SK-N-SH (cell line): Measurements from ENCODE around the gene PARD3B. TPM values are rescaled to one million over a fixed set of nuclear protein-coding genes. Genes with fewer than 3 reads are reported as not detected.
A peak's percentile ranks its signal among the peaks of the same experiment; 100 is the strongest.

Source experiments
- CTCF ChIA-PET: fragments of 300-600, 350-600 bp; formaldehyde crosslinking; extraction: SDS; loops from one replicate; lab custom pipeline; 2021; lab: Yijun Ruan, JAX
- POLR2A ChIA-PET: fragments of 350-600 bp; sonication (Branson Sonifier 250); formaldehyde crosslinking; extraction: SDS; loops from one replicate; lab custom pipeline; 2020; ENCODE audit warnings: antibody characterized with exemption, inconsistent platforms; lab: Yijun Ruan, JAX
- DNase-seq: peaks from one replicate; pipeline ENCODE4 v3.0.0; 2012
- H2AFZ ChIP-seq: fragments of 200-600 bp; sonication (generic); 2 replicates; pipeline ENCODE4 v1.8.1; 2016; ENCODE audit warnings: antibody characterized with exemption, mild to moderate bottlenecking, low read depth
- H3F3A ChIP-seq: fragments of 200-600 bp; sonication (generic); replicated peaks from 2 replicates; pipeline ENCODE3; 2016; ENCODE audit warnings: antibody characterized with exemption, mild to moderate bottlenecking; ENCODE audit not compliant: insufficient read depth
- H3K27ac ChIP-seq, 2 experiments: fragments of 200-500 bp in 1 of 2; fragments of 200-600 bp in 1 of 2; sonication (Bioruptor generic) in 1 of 2; sonication (generic), shearing (Covaris generic) in 1 of 2; 2 replicates each; pipeline versions ENCODE4 v1.5.1 to v1.6.1; 2014 to 2016; ENCODE audit warnings: low read depth in 2 of 2, inconsistent platforms in 1 of 2, low read length in 1 of 2, mild to moderate bottlenecking in 1 of 2, mixed read lengths in 1 of 2
- H3K27me3 ChIP-seq: fragments of 200-600 bp; sonication (generic), shearing (Covaris generic); 2 replicates; pipeline ENCODE4 v1.6.1; 2016; ENCODE audit warnings: mixed run types; ENCODE audit not compliant: insufficient read depth
- H3K36me3 ChIP-seq, 2 experiments: fragments of 200-500 bp in 1 of 2; fragments of 200-600 bp in 1 of 2; sonication (Bioruptor generic) in 1 of 2; sonication (generic) in 1 of 2; replicated peaks in 1 of 2; 2 replicates each; pipeline versions ENCODE3 to v1.5.1; 2014 to 2016; ENCODE audit warnings: low read length in 1 of 2, mild to moderate bottlenecking in 1 of 2; ENCODE audit not compliant: insufficient read depth in 2 of 2, control insufficient read depth in 1 of 2
- H3K4me1 ChIP-seq, 2 experiments: fragments of 200-500 bp in 1 of 2; fragments of 200-600 bp in 1 of 2; sonication (Bioruptor generic) in 1 of 2; sonication (generic), shearing (Covaris generic) in 1 of 2; 2 replicates each; pipeline versions ENCODE4 v1.5.1 to v1.6.1; 2014 to 2016; ENCODE audit warnings: low read depth in 1 of 2, low read length in 1 of 2, mixed run types in 1 of 2; ENCODE audit not compliant: insufficient read depth in 2 of 2, control insufficient read depth in 1 of 2
- H3K4me2 ChIP-seq: fragments of 200-600 bp; sonication (generic), shearing (Covaris generic); 2 replicates; pipeline ENCODE4 v1.6.1; 2017; ENCODE audit warnings: mixed run types
- H3K4me3 ChIP-seq, 2 experiments: fragments of 200-500 bp in 1 of 2; fragments of 200-600 bp in 1 of 2; sonication (Bioruptor generic) in 1 of 2; sonication (generic), shearing (Covaris generic) in 1 of 2; 2 replicates each; pipeline versions ENCODE4 v1.5.1 to v1.8.1; 2014 to 2016; ENCODE audit warnings: low read depth in 2 of 2, inconsistent platforms in 1 of 2, low read length in 1 of 2, mild to moderate bottlenecking in 1 of 2, mixed read lengths in 1 of 2, moderate library complexity in 1 of 2
- H3K79me2 ChIP-seq: fragments of 200-600 bp; sonication (generic); 2 replicates; pipeline ENCODE4 v1.8.1; 2017; ENCODE audit warnings: mild to moderate bottlenecking; ENCODE audit not compliant: insufficient read depth
- H3K9ac ChIP-seq: fragments of 200-600 bp; sonication (generic); 2 replicates; pipeline ENCODE4 v1.6.1; 2017; ENCODE audit warnings: mixed run types
- H3K9me2 ChIP-seq: fragments of 200-600 bp; sonication (generic); 2 replicates; pipeline ENCODE4 v1.6.1; 2017; ENCODE audit warnings: mixed run types
- H3K9me3 ChIP-seq: fragments of 200-600 bp; sonication (generic); 2 replicates; pipeline ENCODE4 v1.6.1; 2017; ENCODE audit warnings: mixed run types, mild to moderate bottlenecking, moderate library complexity
- H4K20me1 ChIP-seq: fragments of 200-600 bp; sonication (generic); 2 replicates; pipeline ENCODE4 v1.6.1; 2017; ENCODE audit warnings: mild to moderate bottlenecking, mixed run types; ENCODE audit not compliant: insufficient read depth
- ELF1 ChIP-seq: IDR thresholded peaks from 2 replicates; pipeline ENCODE4 v1.4.0; 2012
- EP300 ChIP-seq, 2 experiments: IDR thresholded peaks; 2 replicates each; pipeline versions ENCODE4 v1.4.0 to v1.6.1; 2012; ENCODE audit warnings: borderline replicate concordance in 1 of 2, low read depth in 1 of 2, low read length in 1 of 2
- FOXM1 ChIP-seq: IDR thresholded peaks from 2 replicates; pipeline ENCODE4 v1.4.0; 2012; ENCODE audit warnings: low read depth, mild to moderate bottlenecking
- GABPA ChIP-seq: IDR thresholded peaks from 2 replicates; pipeline ENCODE4 v1.4.0; 2012; ENCODE audit warnings: low read depth, mild to moderate bottlenecking
- GATA2 ChIP-seq: sonication (generic); formaldehyde crosslinking; IDR thresholded peaks from 2 replicates; pipeline ENCODE4 v1.5.0; 2020; ENCODE audit warnings: mild to moderate bottlenecking, missing genetic modification reagents
- MEF2A ChIP-seq: IDR thresholded peaks from 2 replicates; pipeline ENCODE4 v1.4.0; 2012; ENCODE audit warnings: low read depth, borderline replicate concordance
- NFIC ChIP-seq: IDR thresholded peaks from 2 replicates; pipeline ENCODE4 v1.4.0; 2012; ENCODE audit warnings: borderline replicate concordance
- POLR2AphosphoS5 ChIP-seq: IDR thresholded peaks from 2 replicates; pipeline ENCODE4 v1.6.1; 2012; ENCODE audit warnings: low read depth, low read length
- RAD21 ChIP-seq: IDR thresholded peaks from 2 replicates; pipeline ENCODE4 v1.6.1; 2012; ENCODE audit warnings: mild to moderate bottlenecking, low read length
- RXRA ChIP-seq: IDR thresholded peaks from 2 replicates; pipeline ENCODE4 v1.4.0; 2012; ENCODE audit warnings: low read depth, mild to moderate bottlenecking, borderline replicate concordance
- SIN3A ChIP-seq: IDR thresholded peaks from 2 replicates; pipeline ENCODE4 v1.6.1; 2012; ENCODE audit warnings: low read depth, mild to moderate bottlenecking, low read length, moderate library complexity, borderline replicate concordance
- TCF12 ChIP-seq: IDR thresholded peaks from 2 replicates; pipeline ENCODE4 v1.4.0; 2012
- TEAD4 ChIP-seq: IDR thresholded peaks from 2 replicates; pipeline ENCODE4 v1.4.0; 2012; ENCODE audit warnings: mild to moderate bottlenecking, borderline replicate concordance; ENCODE audit not compliant: insufficient read depth
- YY1 ChIP-seq: IDR thresholded peaks from 2 replicates; pipeline ENCODE4 v1.4.0; 2012; ENCODE audit warnings: low read depth, mild to moderate bottlenecking
- WGBS: methylation state at CpG from one replicate; pipeline ENCODE4 v1.1.6; 2017; ENCODE audit warnings: low lambda C conversion rate; 5-methylcytosine and 5-hydroxymethylcytosine counted together
- polyA plus RNA-seq, 3 experiments: library from polyadenylated mRNA; depleted of rRNA; stranded (reverse); fragments of >200 nt; gene quantifications; 2 replicates each; pipeline ENCODE4 v1.2.3, GENCODE V29; 2012
- TF ChIP-seq, protein P1 (sequence below): fragments of 150-350 bp; IDR thresholded peaks from 2 replicates; pipeline ENCODE4 v1.6.1; 2016; ENCODE audit warnings: mild to moderate bottlenecking, low read depth, low read length
- TF ChIP-seq, protein P2 (sequence below): IDR thresholded peaks from 2 replicates; pipeline ENCODE4; 2012
- TF ChIP-seq, protein P3 (sequence below): IDR thresholded peaks from 2 replicates; pipeline ENCODE4 v1.4.0; 2012; ENCODE audit warnings: low read depth, borderline replicate concordance
- TF ChIP-seq, protein P4 (sequence below): fragments of 150-350 bp; IDR thresholded peaks from 2 replicates; pipeline ENCODE4 v1.6.1; 2017; ENCODE audit warnings: antibody characterized with exemption, low read length, low read depth, borderline replicate concordance
- TF ChIP-seq, protein P5 (sequence below): IDR thresholded peaks from 2 replicates; pipeline ENCODE4 v1.6.1; 2012; ENCODE audit warnings: mild to moderate bottlenecking, low read depth, low read length, moderate library complexity
- TF ChIP-seq, protein P6 (sequence below): fragments of 200-600 bp; sonication (generic); IDR thresholded peaks from 2 replicates; pipeline ENCODE4 v1.6.1; 2017; ENCODE audit warnings: antibody characterized with exemption, mild to moderate bottlenecking, moderate library complexity

Gene PARD3B
- polyA plus RNA-seq, 1 of the 3 experiments (the other 2 are of a cell fraction): 0.87 TPM

DNA sequence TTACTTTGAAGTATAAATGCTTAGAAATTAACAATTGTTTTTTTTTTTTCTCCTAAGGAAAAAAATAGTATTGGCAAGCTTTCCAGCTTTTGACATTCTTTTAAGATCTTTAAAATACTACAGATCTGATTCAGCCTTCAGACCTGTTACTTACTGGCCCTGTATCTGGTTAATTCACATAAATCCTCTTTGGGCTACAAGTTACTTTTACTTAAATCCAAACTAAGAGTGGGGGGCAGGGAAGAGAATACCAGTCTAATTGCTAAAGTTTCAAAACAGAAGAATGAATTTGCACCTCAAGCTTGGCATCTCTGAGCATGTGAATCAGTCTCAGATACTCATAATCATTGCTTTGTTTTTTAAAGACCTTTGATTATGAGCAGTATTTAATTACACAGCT, 386.3 kb downstream of the PARD3B start (continued):
- TF ChIP-seq, protein P1, sequence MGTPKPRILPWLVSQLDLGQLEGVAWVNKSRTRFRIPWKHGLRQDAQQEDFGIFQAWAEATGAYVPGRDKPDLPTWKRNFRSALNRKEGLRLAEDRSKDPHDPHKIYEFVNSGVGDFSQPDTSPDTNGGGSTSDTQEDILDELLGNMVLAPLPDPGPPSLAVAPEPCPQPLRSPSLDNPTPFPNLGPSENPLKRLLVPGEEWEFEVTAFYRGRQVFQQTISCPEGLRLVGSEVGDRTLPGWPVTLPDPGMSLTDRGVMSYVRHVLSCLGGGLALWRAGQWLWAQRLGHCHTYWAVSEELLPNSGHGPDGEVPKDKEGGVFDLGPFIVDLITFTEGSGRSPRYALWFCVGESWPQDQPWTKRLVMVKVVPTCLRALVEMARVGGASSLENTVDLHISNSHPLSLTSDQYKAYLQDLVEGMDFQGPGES: no peak
- no peak for TF ChIP-seq GABPA
- TF ChIP-seq, all 33 proteins: peak for 0

DNA sequence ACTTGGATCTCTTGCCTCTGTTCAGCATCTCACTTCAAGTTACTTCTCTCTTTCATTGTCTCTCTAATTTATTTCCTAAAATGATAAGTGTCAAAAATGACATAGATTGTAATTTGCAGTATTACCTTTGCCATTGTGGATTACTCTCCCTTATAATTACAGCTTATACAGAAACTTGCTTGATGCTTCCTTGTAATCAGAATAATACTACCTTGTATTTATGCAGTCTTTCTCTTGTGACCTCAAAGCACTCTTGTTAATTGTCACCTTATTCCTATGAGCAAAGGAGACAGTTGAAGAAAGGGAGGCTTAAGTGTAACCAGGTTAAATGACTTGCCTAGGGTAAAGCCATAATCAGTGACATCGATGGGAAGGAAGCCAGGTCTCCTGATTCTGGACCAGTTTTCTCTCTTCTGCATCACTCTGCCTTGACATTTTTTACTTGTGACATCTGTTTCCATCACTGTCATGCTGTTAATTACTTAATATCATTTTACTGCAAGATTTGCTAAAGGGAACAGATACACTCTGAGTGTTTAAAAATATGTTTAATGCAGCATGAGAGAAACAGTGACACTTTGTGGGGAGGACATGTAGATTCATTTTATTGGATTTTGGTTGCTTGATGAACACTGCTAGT, 388.6 kb downstream of the PARD3B start:
- peaks cover 0 to 13% of the 10 kb centered on the region in 2 experiments; a peak in 2 of 4 replicates for H3K4me1 ChIP-seq
- no peaks in the 10 kb centered on the region for H4K20me1 ChIP-seq
- peak; percentile 16 for DNase-seq
- no peak overlapping the region for H3K4me3 ChIP-seq
- H3K79me2 ChIP-seq: no peaks in the 10 kb centered on the region
- H3K9me3 ChIP-seq: no peaks in the 10 kb centered on the region
- H3K9me2 ChIP-seq: no peaks in the 10 kb centered on the region
- no peak overlapping the region for H3K4me2 ChIP-seq
- POLR2A ChIA-PET: no interaction called here
- no peak overlapping the region for H2AFZ ChIP-seq
- H3K27ac ChIP-seq: peak overlapping the region in 1 of 2 experiments; percentile 78; a peak in 2 of 4 replicates
- no peak overlapping the region for H3K9ac ChIP-seq
- no peaks in the 10 kb centered on the region for H3K27me3 ChIP-seq
- 5% methylated on average over 1 of the region's 1 CpG for WGBS
- no peaks in the 10 kb centered on the region for H3K36me3 ChIP-seq
- CTCF ChIA-PET: interaction anchor here (0.7 to 1.4 kb wide), 3 partner anchors 61 to 788 kb away, joined by 3 read pairs; no protein-coding TSS in a partner anchor
- no peaks in the 10 kb centered on the region for H3F3A ChIP-seq
- TF ChIP-seq POLR2AphosphoS5 (no peak), TEAD4 (no peak), YY1 (no peak), RAD21 (peak; percentile 48), MEF2A (no peak), EP300 (IDR thresholded peaks at IDR 0.05; ENCODE audit: borderline replicate concordance in 1 of 2, low read depth in 1 of 2, low read length in 1 of 2) (peak in 1 of 2 experiments; percentile 86; a peak in 2 of 4 replicates), SIN3A (no peak), GATA2 (CRISPR knock-in tag) (peak; percentile 85), NFIC (no peak), GABPA (no peak), RXRA (no peak), ELF1 (no peak), TCF12 (no peak), FOXM1 (no peak)
- TF ChIP-seq, protein P2, sequence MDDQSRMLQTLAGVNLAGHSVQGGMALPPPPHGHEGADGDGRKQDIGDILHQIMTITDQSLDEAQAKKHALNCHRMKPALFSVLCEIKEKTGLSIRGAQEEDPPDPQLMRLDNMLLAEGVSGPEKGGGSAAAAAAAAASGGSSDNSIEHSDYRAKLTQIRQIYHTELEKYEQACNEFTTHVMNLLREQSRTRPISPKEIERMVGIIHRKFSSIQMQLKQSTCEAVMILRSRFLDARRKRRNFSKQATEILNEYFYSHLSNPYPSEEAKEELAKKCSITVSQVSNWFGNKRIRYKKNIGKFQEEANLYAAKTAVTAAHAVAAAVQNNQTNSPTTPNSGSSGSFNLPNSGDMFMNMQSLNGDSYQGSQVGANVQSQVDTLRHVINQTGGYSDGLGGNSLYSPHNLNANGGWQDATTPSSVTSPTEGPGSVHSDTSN: no peak
- TF ChIP-seq, protein P3, sequence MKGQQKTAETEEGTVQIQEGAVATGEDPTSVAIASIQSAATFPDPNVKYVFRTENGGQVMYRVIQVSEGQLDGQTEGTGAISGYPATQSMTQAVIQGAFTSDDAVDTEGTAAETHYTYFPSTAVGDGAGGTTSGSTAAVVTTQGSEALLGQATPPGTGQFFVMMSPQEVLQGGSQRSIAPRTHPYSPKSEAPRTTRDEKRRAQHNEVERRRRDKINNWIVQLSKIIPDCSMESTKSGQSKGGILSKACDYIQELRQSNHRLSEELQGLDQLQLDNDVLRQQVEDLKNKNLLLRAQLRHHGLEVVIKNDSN: no peak
- TF ChIP-seq, protein P4, sequence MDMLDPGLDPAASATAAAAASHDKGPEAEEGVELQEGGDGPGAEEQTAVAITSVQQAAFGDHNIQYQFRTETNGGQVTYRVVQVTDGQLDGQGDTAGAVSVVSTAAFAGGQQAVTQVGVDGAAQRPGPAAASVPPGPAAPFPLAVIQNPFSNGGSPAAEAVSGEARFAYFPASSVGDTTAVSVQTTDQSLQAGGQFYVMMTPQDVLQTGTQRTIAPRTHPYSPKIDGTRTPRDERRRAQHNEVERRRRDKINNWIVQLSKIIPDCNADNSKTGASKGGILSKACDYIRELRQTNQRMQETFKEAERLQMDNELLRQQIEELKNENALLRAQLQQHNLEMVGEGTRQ: no peak
- TF ChIP-seq, protein P5, sequence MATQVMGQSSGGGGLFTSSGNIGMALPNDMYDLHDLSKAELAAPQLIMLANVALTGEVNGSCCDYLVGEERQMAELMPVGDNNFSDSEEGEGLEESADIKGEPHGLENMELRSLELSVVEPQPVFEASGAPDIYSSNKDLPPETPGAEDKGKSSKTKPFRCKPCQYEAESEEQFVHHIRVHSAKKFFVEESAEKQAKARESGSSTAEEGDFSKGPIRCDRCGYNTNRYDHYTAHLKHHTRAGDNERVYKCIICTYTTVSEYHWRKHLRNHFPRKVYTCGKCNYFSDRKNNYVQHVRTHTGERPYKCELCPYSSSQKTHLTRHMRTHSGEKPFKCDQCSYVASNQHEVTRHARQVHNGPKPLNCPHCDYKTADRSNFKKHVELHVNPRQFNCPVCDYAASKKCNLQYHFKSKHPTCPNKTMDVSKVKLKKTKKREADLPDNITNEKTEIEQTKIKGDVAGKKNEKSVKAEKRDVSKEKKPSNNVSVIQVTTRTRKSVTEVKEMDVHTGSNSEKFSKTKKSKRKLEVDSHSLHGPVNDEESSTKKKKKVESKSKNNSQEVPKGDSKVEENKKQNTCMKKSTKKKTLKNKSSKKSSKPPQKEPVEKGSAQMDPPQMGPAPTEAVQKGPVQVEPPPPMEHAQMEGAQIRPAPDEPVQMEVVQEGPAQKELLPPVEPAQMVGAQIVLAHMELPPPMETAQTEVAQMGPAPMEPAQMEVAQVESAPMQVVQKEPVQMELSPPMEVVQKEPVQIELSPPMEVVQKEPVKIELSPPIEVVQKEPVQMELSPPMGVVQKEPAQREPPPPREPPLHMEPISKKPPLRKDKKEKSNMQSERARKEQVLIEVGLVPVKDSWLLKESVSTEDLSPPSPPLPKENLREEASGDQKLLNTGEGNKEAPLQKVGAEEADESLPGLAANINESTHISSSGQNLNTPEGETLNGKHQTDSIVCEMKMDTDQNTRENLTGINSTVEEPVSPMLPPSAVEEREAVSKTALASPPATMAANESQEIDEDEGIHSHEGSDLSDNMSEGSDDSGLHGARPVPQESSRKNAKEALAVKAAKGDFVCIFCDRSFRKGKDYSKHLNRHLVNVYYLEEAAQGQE: no peak
- TF ChIP-seq, protein P6, sequence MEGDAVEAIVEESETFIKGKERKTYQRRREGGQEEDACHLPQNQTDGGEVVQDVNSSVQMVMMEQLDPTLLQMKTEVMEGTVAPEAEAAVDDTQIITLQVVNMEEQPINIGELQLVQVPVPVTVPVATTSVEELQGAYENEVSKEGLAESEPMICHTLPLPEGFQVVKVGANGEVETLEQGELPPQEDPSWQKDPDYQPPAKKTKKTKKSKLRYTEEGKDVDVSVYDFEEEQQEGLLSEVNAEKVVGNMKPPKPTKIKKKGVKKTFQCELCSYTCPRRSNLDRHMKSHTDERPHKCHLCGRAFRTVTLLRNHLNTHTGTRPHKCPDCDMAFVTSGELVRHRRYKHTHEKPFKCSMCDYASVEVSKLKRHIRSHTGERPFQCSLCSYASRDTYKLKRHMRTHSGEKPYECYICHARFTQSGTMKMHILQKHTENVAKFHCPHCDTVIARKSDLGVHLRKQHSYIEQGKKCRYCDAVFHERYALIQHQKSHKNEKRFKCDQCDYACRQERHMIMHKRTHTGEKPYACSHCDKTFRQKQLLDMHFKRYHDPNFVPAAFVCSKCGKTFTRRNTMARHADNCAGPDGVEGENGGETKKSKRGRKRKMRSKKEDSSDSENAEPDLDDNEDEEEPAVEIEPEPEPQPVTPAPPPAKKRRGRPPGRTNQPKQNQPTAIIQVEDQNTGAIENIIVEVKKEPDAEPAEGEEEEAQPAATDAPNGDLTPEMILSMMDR: no peak
